Parathyroid adenoma (tissue), 2 donors: ENCODE results near the gene TMEM132C.
"Not testable (repeated sequence)": the region's sequence is repeated elsewhere in the genome, so short reads cannot be mapped to it uniquely, and the experiment has no call there.

ENCODE experiments used
- H2AFZ ChIP-seq: fragments of 300-600 bp; sonication (generic); one replicate; pipeline ENCODE4 v1.7.0; 2017; ENCODE audit warnings: antibody characterized with exemption, mild to moderate bottlenecking
- H3K27ac ChIP-seq: fragments of 300-600 bp; sonication (generic); one replicate; pipeline ENCODE4 v1.7.0; 2017
- H3K27me3 ChIP-seq: fragments of 300-600 bp; sonication (generic); one replicate; pipeline ENCODE4 v1.7.0; 2017; ENCODE audit warnings: low read length; ENCODE audit not compliant: control insufficient read depth, insufficient read depth
- H3K36me3 ChIP-seq: fragments of 300-600 bp; sonication (generic); one replicate; pipeline ENCODE4 v1.7.0; 2017; ENCODE audit warnings: low read length; ENCODE audit not compliant: control insufficient read depth, insufficient read depth
- H3K4me1 ChIP-seq: fragments of 300-600 bp; sonication (generic); one replicate; pipeline ENCODE4 v1.7.0; 2017; ENCODE audit warnings: control low read depth
- H3K4me2 ChIP-seq: fragments of 300-600 bp; sonication (generic); one replicate; pipeline ENCODE4 v1.7.0; 2017; ENCODE audit warnings: low read length
- H3K4me3 ChIP-seq: fragments of 300-600 bp; sonication (generic); one replicate; pipeline ENCODE4 v1.7.0; 2017; ENCODE audit warnings: low read depth, low read length
- H3K79me2 ChIP-seq: fragments of 300-600 bp; sonication (generic); one replicate; pipeline ENCODE4 v1.7.0; 2017; ENCODE audit warnings: control low read depth
- H3K9ac ChIP-seq: fragments of 300-600 bp; sonication (generic); one replicate; pipeline ENCODE4 v1.7.0; 2017; ENCODE audit warnings: mild to moderate bottlenecking
- H3K9me3 ChIP-seq: fragments of 300-600 bp; sonication (generic); one replicate; pipeline ENCODE4 v1.7.0; 2017; ENCODE audit warnings: low read length; ENCODE audit not compliant: control insufficient read depth
- TF ChIP-seq, protein P1 (sequence below): fragments of 300-600 bp; sonication (generic); IDR thresholded peaks from one replicate; pipeline ENCODE4 v1.7.0; 2017; ENCODE audit warnings: antibody characterized with exemption, mild to moderate bottlenecking
- donor health status: primary hyperparathyroidism.

The TMEM132C gene

GRCh38 chr12:128476266-128476665 lies 209.3 kb downstream of the TMEM132C start:
- H3K36me3 ChIP-seq: no peaks in the 10 kb centered on the region
- no peaks in the 10 kb centered on the region for H3K9me3 ChIP-seq
- H3K4me3 ChIP-seq: no peak overlapping the region
- H3K4me2 ChIP-seq: no peak overlapping the region
- no peak overlapping the region for H2AFZ ChIP-seq
- TF ChIP-seq, protein P1, sequence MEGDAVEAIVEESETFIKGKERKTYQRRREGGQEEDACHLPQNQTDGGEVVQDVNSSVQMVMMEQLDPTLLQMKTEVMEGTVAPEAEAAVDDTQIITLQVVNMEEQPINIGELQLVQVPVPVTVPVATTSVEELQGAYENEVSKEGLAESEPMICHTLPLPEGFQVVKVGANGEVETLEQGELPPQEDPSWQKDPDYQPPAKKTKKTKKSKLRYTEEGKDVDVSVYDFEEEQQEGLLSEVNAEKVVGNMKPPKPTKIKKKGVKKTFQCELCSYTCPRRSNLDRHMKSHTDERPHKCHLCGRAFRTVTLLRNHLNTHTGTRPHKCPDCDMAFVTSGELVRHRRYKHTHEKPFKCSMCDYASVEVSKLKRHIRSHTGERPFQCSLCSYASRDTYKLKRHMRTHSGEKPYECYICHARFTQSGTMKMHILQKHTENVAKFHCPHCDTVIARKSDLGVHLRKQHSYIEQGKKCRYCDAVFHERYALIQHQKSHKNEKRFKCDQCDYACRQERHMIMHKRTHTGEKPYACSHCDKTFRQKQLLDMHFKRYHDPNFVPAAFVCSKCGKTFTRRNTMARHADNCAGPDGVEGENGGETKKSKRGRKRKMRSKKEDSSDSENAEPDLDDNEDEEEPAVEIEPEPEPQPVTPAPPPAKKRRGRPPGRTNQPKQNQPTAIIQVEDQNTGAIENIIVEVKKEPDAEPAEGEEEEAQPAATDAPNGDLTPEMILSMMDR: no peak
- H3K27ac ChIP-seq: no peak overlapping the region
- no peaks in the 10 kb centered on the region for H3K27me3 ChIP-seq
- H3K4me1 ChIP-seq: peaks cover 3% of the 10 kb centered on the region
- H3K9ac ChIP-seq: no peak overlapping the region
- H3K79me2 ChIP-seq: no peaks in the 10 kb centered on the region

DNA sequence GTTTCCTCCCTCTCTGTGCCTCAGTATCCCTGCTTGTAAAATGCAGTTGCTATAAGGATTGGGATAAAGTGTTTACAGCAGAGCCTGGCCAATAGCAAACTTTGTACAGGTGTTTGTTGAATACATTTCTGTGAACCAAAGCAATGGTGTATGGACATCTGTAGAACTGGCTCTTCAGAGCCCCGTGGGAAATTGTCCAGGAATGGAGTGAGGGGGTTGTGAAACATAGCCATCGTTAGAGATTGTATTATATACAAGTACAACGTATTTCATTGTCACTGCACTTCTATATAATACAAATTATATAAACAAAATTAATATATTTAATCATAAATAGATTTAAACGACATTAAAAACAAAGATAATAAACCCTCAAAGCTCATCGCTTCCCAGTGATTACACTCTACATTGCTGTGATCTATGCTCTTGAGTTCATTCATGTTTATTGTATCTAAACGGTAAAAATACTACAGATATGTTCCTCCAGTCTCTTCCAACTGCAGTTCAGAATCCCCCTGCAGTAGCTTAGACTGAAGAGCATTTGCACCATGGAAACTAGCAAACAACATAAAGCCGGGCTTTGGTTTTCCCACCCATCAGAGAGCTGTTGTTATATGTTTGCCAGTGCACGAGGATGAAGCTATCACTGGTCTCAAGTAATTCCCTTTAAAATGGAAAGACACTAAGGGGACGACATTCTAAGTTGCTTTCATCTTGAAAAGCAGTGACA lies 216.7 kb downstream of the TMEM132C start:
- TF ChIP-seq, protein P1: no peak
- H3K9me3 ChIP-seq: no peaks in the 10 kb centered on the region
- no peaks in the 10 kb centered on the region for H3K27me3 ChIP-seq
- no peaks in the 10 kb centered on the region for H3K36me3 ChIP-seq
- no peaks in the 10 kb centered on the region for H3K79me2 ChIP-seq
- H3K27ac ChIP-seq: no peak overlapping the region
- H3K4me1 ChIP-seq: peaks cover 3% of the 10 kb centered on the region
- no peak overlapping the region for H3K9ac ChIP-seq
- no peak overlapping the region for H3K4me3 ChIP-seq
- no peak overlapping the region for H2AFZ ChIP-seq
- no peak overlapping the region for H3K4me2 ChIP-seq

DNA sequence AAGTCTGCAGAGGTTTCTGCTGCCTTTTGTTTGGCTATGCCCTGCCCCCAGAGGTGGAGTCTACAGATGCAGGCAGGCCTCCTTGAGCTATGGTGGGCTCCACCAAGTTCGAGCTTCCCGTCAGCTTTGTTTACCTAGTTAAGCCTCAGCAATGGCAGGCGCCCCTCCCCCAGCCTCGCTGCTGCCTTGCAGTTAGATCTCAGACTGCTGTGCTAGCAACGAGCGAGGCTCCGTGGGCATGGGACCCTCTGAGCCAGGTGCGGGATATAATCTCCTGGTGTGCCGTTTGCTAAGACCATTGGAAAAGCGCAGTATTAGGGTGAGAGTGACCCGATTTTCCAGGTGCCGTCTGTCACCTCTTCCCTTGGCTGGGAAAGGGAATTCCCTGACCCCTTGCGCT lies 230.4 kb downstream of the TMEM132C start:
- not testable (repeated sequence) for H3K79me2 ChIP-seq, H2AFZ ChIP-seq, H3K9ac ChIP-seq, H3K9me3 ChIP-seq, H3K27me3 ChIP-seq, H3K27ac ChIP-seq, H3K4me1 ChIP-seq, H3K4me3 ChIP-seq, H3K36me3 ChIP-seq, H3K4me2 ChIP-seq

GRCh38 chr12:128507470-128507869 lies 240.5 kb downstream of the TMEM132C start:
- TF ChIP-seq, protein P1: no peak
- Histone ChIP-seq H3K4me3 (no peak overlapping the region), H3K9ac (no peak overlapping the region), H3K79me2 (no peaks in the 10 kb centered on the region), H3K27me3 (no peaks in the 10 kb centered on the region), H3K36me3 (no peaks in the 10 kb centered on the region), H3K9me3 (no peaks in the 10 kb centered on the region), H3K4me2 (no peak overlapping the region), H2AFZ (no peak overlapping the region), H3K27ac (no peak overlapping the region), H3K4me1 (no peaks in the 10 kb centered on the region)

GRCh38 chr12:128509170-128509569 lies 242.2 kb downstream of the TMEM132C start:
- Histone ChIP-seq H3K4me1 (no peaks in the 10 kb centered on the region), H3K9ac (no peak overlapping the region), H3K4me2 (no peak overlapping the region), H3K27ac (no peak overlapping the region), H3K9me3 (no peaks in the 10 kb centered on the region), H3K4me3 (no peak overlapping the region), H3K36me3 (no peaks in the 10 kb centered on the region), H3K79me2 (no peaks in the 10 kb centered on the region), H3K27me3 (no peaks in the 10 kb centered on the region), H2AFZ (no peak overlapping the region)
- TF ChIP-seq, protein P1: no peak
